K562 (cell line): ENCODE results near the gene TMEM248. TPM values are rescaled to one million over a fixed set of nuclear protein-coding genes. Genes with fewer than 3 reads are reported as not detected.

ENCODE experiments used
- CBX8 ChIP-seq: fragments of 200-600 bp; sonication (generic); IDR thresholded peaks from 2 replicates; pipeline ENCODE4 v1.6.1; 2012; ENCODE audit warnings: borderline replicate concordance, mixed run types, low read depth, mild to moderate bottlenecking, moderate library complexity, mixed read lengths, low read length, control low read depth, inconsistent platforms; ENCODE audit not compliant: poor library complexity, severe bottlenecking; ENCODE audit errors: extremely low read depth
- CHAMP1 ChIP-seq: fragments of 450-650 bp; IDR thresholded peaks from 2 replicates; pipeline ENCODE4 v1.6.1; 2016; ENCODE audit warnings: mild to moderate bottlenecking
- ELK3 ChIP-seq: fragments of 450-650 bp; formaldehyde crosslinking; IDR thresholded peaks from 2 replicates; pipeline ENCODE4 v1.4.0; 2020; ENCODE audit warnings: mild to moderate bottlenecking
- FOS ChIP-seq: IDR thresholded peaks from 3 replicates; pipeline ENCODE4 v1.6.1; 2011; ENCODE audit not compliant: insufficient read length; ENCODE audit errors: extremely low read depth
- FOXK2 ChIP-seq, 2 experiments: fragments of 450-650 bp; IDR thresholded peaks in 1 of 2; conservative IDR thresholded peaks in 1 of 2; 2 replicates each; pipeline ENCODE4 v1.6.1; 2016; ENCODE audit warnings: low read depth in 2 of 2, mild to moderate bottlenecking in 1 of 2
- GTF2E2 ChIP-seq: fragments of 200-800 bp; sonication (Bioruptor generic); IDR thresholded peaks from 2 replicates; pipeline ENCODE4 v1.6.1; 2016; ENCODE audit warnings: missing genetic modification characterization, missing compliant biosample characterization
- LCOR ChIP-seq: sonication (generic); formaldehyde crosslinking; IDR thresholded peaks from 2 replicates; pipeline ENCODE4 v1.8.0; 2022; ENCODE audit warnings: mild to moderate bottlenecking, missing genetic modification reagents
- MCM2 ChIP-seq: fragments of 450-650 bp; IDR thresholded peaks from 2 replicates; pipeline ENCODE4 v1.6.1; 2017; ENCODE audit warnings: low read depth, mild to moderate bottlenecking
- MITF ChIP-seq: IDR thresholded peaks from 2 replicates; pipeline ENCODE4 v1.6.1; 2014; ENCODE audit warnings: antibody characterized with exemption
- TAF7 ChIP-seq: fragments of 450-650 bp; IDR thresholded peaks from 2 replicates; pipeline ENCODE4 v1.6.1; 2016; ENCODE audit warnings: missing genetic modification characterization, missing compliant biosample characterization
- TAL1 ChIP-seq: fragments of 450-650 bp; IDR thresholded peaks from 2 replicates; pipeline ENCODE4 v1.6.1; 2016; ENCODE audit warnings: mild to moderate bottlenecking
- THAP12 ChIP-seq: fragments of 250-450 bp; sonication (Bioruptor Pico); IDR thresholded peaks from 2 replicates; pipeline ENCODE4 v1.9.0; 2021; ENCODE audit warnings: mild to moderate bottlenecking, inconsistent platforms
- ZFP30 ChIP-seq: fragments of 250-450 bp; sonication (Bioruptor Pico); IDR thresholded peaks from 2 replicates; pipeline ENCODE4 v1.8.0; 2022; ENCODE audit warnings: moderate library complexity, mild to moderate bottlenecking, inconsistent platforms, borderline replicate concordance
- ZMIZ1 ChIP-seq, 2 experiments: fragments of 150-350 bp in 1 of 2; IDR thresholded peaks; 2 replicates each; pipeline ENCODE4 v1.6.1; 2012 to 2016; ENCODE audit warnings: low read depth in 2 of 2, low read length in 2 of 2, mild to moderate bottlenecking in 1 of 2, moderate library complexity in 1 of 2
- ZNF436 ChIP-seq: fragments of 250-450, 450-650 bp; sonication (Bioruptor Pico); formaldehyde crosslinking; IDR thresholded peaks from 2 replicates; pipeline ENCODE4 v1.7.0; 2020; ENCODE audit warnings: mild to moderate bottlenecking
- ZNF589 ChIP-seq: fragments of 200-800 bp; sonication (Bioruptor generic); IDR thresholded peaks from 2 replicates; pipeline ENCODE4 v1.6.1; 2016; ENCODE audit warnings: low read depth, missing genetic modification characterization, missing compliant biosample characterization
- ZSCAN29 ChIP-seq: fragments of 450-650 bp; IDR thresholded peaks from 2 replicates; pipeline ENCODE4 v1.6.1; 2017
- polyA plus RNA-seq, 8 experiments: library from polyadenylated mRNA; depleted of rRNA in 4 of 8; stranded (reverse) in 5 of 8; unstranded in 3 of 8; fragments of >200 nt; fragmentation: Nextera tagmentation in 2 of 8; fragmentation: Illumina TruSeq in 1 of 8; extraction: Ambion mirVana in 2 of 8; extraction: Trizol in 1 of 8; gene quantifications; 2 replicates each; pipeline versions ENCODE4 v1.2.1 to v1.2.3, GENCODE V29; 2011 to 2014; ENCODE audit warnings: inconsistent platforms in 1 of 8, missing spikeins in 1 of 8
- total RNA-seq, 7 experiments: library from RNA; depleted of rRNA in 6 of 7; stranded (reverse); fragments of >200 nt in 6 of 7; fragmentation: Illumina TruSeq in 2 of 7; extraction: Trizol in 2 of 7; gene quantifications; 2 replicates each; pipeline versions ENCODE4 v1.2.1 to v1.2.3, GENCODE V29; 2011 to 2021; ENCODE audit warnings: low replicate concordance in 1 of 7

Gene TMEM248
- total and polyA plus RNA-seq, 9 of the 15 experiments (the other 6 are each of a cell fraction or from before 2014, with no cell fraction given), result 6.3 to 132 (median 64.4) TPM

- TF ChIP-seq THAP12 (CRISPR knock-in tag), result no peak
- no peak for TF ChIP-seq CBX8
- no peak for TF ChIP-seq ELK3
- TF ChIP-seq TAL1, result no peak
- no peak for TF ChIP-seq ZNF589 (CRISPR knock-in tag)
- TF ChIP-seq FOS, result no peak
- no peak for TF ChIP-seq MITF
- no peak for TF ChIP-seq LCOR (CRISPR knock-in tag)
- no peak for TF ChIP-seq ZNF436 (CRISPR knock-in tag)
- TF ChIP-seq TAF7 (tag), result no peak
- TF ChIP-seq FOXK2 (conservative IDR thresholded peaks at IDR 0.05 in 1 of 2, IDR thresholded peaks at IDR 0.05 in 1 of 2; ENCODE audit: low read depth in 2 of 2), result no peak
- TF ChIP-seq CHAMP1, result no peak
- TF ChIP-seq ZSCAN29, result peak; percentile 90
- no peak for TF ChIP-seq MCM2
- no peak for TF ChIP-seq ZFP30
- peak; percentile 64 for TF ChIP-seq GTF2E2
- TF ChIP-seq ZMIZ1 (IDR thresholded peaks at IDR 0.05; ENCODE audit: low read depth in 2 of 2, low read length in 2 of 2), result no peak
These were observed 432 bp downstream of the TMEM248 start (continued) for GRCh38 chr7:66921396-66921917.
